A172 (cell line): ENCODE measurements around the gene SLC35E1. TPM values are rescaled to one million over a fixed set of nuclear protein-coding genes. Genes with fewer than 3 reads are reported as not detected.
"Not testable (repeated sequence)": the region's sequence is repeated elsewhere in the genome, so short reads cannot be mapped to it uniquely, and the experiment has no call there.

Experiments used
- DNase-seq: peaks from one replicate; pipeline ENCODE4 v3.0.0-alpha.2; 2015; ENCODE audit warnings: low spot score
- total RNA-seq: library from RNA; depleted of rRNA; stranded (reverse); fragments of >200 nt; shearing (Covaris generic); gene quantifications from 2 replicates; pipeline ENCODE4 v1.2.3, GENCODE V29; 2014

SLC35E1 gene
- total RNA-seq, 1 experiment from 2014 or later, result 29.1 TPM

DNA sequence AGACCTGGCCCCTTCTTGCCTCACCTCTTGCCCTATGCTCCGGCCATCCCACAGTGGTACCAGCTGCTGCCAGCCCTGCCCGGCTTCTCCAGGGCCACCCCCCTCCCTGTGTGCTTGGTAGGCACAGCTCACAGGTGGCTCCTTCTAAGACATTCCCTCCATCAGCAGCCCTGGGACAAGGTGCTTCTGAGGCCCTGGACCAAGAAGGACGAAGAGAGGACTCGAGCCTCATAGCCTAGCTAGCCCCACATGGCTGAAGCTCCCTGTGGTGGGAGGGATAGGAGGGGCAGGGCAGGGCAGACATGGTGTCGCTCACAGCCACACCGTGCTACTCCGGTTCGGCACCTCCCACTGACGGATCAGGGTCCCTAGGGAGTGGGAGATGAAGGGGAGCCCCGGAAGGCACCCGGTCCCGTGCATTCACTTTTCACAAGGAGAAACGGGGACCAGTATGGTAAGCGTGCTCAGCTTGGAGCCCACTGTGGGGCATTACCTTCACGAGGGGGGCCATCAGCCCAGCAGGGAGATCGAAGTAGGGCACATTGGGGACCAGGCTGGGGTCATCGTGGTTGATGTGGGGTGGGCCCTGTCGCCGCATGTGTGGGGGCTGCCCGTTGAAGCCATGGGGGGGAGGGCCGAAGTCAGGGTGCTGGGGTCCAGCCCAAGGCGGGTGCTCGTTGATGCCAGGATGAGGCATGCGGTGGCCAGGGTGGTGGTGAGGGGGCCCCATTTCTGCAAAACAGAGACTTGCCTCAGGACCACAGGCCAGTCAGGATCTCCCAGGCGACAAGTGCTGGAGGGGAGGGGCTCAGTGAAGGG, 49.4 kb downstream of the SLC35E1 start:
- DNase-seq, result no peak

DNA sequence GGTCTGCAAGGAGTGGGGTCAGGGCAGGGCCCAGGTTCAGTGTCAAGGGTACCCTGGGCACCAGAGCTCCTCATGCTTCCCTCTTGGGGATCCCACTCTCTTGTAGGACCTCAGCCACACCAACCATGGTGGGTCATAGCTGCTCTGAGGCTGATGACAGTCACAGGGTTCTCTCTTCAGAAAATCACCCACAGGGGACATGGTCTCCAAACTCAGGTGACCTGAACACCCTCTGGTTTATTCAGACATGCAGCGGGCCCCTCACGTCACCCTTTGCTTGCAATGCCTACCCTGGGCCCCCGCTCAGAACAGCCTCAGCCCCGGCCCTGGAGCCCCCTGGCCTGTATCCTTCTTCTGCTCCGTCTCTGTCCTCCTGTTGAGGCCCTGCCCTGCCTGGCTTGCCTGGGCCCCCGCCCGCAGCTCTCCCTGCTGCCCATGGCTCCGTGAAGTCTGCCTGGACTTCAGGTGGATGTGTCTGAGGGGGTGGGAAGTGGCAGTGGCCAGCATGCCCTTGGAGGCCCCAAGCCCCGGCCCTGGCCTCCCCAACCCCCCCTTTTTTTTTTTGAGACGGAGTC, 50.4 kb downstream of the SLC35E1 start:
- no peak for DNase-seq

DNA sequence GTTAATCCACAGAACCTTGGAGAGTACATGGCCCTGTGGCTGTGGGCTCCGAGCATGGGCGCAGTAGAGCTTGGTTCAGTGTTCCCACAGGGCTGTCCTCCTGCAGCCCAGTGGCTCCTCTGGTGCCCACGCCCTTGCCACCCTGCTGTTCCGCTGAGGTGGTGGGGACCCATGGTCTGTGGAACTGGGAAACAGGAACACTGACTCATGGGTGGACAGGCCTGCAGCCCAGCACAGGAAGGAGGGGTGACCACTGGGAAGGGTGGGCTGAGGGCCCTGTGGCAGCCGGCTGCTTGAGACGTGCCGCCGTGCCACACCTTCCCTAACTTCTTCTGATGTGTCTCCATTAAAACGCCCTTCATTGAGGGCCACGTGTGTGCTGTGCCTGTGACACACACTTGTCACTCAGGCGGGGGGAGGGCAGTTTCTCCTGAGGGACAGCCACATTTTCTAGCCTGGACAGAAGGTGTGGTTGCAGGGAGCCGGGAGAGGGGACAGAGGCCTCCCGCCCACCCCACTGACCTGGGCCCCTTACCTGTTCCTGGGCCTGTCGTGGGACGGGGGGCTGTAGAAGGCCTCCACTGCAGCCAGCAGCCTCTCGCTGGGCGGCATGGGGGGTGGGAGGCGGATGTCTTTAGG, 51.1 kb downstream of the SLC35E1 start:
- DNase-seq, result no peak

DNA sequence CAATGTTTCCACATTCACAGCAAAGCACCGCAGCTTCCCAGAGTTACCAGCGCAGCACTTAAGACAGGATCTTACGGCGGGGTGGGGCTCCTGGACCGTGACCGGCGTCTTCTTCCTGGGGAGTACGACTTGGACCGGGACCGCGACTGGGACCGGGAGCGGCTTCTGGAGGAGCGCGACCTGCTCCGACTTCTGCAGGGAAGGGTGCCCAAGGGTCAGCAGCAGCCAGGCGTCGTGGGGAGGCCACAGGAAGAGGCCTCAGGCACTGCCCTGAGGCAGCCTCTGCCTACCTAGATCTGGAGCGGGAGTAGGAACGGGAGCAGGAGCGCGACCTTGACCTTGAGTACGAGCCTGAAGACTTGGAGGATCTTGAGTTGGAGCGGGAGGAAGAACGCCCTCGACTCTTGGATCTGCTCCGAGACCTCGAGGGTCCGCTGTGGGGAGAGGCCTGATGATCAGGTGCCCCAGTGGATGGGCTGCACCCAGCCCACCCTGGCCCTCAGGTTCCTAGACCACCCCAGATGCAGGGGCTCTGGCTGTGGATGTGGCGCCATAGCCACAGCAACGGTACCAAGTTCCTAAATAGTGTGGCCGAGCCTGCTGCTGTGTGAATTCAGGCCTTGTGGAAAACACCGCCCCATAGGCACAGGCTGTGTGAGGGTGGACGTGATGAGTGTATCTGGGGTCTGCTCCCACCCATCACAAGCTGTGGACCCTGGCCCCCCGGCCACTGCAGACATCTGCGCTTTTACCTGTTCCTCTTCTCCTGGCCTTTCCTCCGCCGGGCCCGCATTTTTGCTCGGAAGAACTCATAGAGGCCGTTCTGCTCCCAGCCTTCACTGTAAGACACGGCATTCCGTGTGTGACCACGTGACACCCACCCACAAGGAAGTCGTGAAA, 51.9 kb downstream of the SLC35E1 start:
- no peak for DNase-seq

DNA sequence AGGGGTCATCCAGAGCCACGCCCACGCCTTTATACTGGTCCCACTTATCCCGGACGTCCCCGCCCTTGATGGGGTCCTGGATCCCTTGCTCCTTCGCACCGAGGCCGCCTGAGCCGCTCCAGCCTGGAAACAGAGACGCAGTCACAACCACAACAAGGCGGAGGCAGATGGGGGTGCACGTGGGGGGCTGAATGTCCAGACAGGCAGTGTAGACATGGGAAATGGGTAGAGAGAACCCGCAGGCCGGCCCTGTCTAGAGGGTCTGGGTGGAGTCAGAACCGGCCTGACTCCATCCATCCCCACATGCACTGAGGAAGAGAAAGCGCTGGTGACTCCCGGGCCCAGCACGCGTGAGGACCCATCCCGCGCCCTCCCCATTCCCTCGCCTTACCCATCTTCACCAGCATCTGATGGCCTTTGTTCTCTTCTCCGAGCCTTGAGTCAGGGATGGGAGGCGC, 53.0 kb downstream of the SLC35E1 start:
- no peak for DNase-seq

DNA sequence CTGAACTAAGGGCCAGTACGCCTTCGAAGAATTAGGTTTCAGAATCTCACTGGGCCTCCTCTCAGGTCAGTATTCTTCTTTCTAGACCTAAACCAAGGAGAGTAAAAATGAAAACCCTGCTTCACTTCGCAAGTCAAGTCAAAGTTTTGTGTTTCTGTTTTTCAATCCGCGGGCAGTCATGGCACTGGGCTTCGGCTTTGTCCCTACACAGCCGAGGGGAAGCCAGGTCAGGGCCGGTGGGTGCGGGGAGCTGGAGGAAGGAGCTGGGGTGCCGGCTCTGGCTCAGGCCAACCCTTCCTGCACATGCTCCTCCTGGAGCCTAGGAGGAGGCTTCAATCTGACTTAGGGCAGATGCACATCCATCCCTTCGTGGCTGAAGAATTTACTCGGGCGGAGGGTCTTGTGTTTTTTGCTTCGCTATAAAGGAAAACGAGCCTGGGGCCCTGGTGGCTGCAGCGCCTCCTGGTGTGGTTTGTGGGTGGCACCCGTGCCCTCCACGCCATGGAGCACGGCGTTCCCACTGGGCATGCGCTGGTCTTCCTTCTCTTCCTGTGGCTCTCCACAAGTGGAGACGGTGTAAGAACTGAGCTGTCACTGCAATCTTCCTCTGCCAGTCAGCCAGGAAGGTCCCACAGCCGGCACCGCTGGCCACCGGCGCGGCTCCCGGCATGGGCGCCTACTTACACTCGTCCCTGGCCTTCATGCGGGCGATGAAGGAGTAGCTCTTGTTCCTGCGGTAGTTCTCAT, 53.6 kb downstream of the SLC35E1 start:
- no peak for DNase-seq

DNA sequence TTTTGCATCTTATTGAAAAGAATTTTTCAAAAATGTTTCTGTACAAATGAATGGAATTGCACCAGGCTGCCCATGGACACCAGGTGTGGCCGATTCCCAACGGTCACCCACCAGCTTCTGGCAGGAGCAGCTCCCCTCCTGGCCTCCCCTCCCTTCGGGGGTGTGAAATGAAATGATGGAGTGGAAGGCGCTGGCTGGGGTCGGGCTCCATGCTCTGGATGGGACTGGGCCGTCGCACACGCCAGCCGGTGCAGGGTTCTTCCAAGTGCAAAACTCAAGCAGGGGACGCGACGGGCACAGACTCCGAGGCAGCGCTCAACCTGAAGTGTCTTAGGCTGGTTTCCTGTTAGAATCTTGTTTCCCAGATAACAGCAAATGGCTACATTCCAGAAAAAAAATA, 54.2 kb downstream of the SLC35E1 start:
- DNase-seq, result no peak

DNA sequence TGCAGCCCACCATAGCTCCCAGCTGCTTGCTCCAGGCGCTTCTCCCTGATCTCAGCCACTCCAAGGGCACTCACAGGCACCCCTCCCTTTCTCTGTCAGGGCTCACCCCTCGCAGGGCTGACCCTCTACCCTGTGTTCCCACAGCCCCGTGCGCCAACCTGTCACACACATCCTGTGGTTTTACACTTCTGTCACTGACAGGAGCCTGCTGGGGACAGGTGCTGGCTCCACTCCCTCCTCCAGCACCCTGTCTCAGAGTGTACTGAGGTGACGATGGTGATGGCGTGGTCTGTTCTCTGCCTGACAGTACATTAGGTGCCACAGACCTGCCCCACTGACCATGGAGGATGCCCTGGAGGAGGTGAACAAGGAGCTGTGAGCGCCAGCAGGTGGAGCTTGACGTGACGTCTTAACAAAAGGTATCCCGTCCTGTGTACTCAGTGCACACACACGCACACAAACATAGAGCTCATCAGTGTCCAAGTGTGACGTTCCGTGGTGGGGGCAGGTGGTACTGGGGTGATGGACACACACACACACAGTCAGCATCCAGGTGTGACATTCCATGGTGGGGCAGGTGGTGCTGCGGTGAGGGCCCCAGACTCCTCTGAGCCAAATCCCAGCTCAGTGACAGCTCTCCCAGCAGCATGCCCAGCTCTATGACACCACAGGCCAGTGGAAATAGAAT, 55.1 kb downstream of the SLC35E1 start:
- no peak for DNase-seq

DNA sequence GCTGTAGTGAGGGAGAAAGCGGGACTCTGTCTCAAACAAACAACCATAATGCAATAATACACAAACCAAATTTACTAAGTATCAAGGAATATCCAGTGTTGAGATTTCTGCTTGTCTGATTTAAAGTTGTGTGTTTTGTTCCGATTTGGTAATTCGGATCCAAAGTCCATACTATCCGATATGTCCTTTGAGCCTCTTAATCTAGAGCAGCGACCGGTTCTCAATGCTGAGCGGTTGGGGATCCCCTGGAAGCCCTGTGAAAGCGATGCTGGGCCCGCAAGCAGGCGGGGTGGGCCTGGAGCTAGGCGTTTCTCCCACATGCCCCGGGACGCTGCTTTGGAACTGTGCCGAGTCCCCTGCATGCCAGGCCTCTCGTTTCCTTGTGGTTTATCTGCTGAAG, 55.8 kb downstream of the SLC35E1 start:
- DNase-seq, result no peak

DNA sequence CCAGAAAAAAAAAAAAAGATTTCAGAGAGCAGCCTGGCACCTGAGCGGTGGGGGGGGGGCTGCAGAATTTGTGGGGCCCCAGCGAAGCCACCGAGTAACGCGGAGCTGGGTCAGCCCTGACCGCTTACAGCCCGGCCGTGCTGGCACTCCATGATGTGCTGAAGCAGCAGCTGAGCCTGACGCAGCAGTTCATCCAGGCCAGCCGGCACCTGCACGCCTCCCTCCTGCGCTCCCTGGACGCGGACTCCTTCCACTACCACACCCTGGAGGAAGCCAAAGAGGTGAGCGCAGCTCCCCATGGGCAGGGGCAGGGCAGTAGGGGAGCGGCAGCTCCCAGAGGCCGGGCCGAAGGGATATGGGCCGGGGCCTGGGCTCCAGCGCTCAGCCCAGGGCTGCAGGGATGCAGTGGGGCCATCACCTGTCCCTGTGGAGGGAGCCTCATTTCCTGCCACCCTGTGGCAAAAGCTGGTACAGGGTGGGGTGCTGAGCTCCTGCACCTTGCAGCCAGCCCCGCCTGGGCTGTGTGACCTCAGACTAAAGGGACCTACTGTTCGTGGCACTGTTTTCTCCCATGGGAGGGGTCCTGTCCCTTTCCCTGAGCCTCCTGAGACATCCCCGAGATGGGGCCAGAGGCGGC, 57.7 kb downstream of the SLC35E1 start:
- DNase-seq, result no peak

DNA sequence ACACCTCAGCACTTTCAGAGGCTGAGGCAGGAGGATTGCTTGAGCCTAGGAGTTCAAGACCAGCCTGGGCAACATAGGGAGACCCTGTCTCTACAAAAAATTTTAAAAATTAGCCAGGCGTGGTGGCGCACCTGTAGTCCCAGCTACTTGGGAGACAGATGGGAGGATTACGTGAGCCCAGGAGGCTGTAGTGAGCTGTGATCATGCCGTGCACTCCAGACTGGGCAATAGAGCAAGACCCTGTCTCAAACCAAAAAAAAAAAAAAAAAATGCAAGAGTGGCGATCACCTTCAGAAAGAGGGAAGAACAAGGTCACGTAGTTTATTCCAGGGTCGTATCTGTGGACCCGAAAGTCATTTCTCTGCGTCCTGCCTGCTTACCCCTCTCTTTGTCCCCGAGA, 59.6 kb downstream of the SLC35E1 start:
- DNase-seq, result not testable (repeated sequence)

DNA sequence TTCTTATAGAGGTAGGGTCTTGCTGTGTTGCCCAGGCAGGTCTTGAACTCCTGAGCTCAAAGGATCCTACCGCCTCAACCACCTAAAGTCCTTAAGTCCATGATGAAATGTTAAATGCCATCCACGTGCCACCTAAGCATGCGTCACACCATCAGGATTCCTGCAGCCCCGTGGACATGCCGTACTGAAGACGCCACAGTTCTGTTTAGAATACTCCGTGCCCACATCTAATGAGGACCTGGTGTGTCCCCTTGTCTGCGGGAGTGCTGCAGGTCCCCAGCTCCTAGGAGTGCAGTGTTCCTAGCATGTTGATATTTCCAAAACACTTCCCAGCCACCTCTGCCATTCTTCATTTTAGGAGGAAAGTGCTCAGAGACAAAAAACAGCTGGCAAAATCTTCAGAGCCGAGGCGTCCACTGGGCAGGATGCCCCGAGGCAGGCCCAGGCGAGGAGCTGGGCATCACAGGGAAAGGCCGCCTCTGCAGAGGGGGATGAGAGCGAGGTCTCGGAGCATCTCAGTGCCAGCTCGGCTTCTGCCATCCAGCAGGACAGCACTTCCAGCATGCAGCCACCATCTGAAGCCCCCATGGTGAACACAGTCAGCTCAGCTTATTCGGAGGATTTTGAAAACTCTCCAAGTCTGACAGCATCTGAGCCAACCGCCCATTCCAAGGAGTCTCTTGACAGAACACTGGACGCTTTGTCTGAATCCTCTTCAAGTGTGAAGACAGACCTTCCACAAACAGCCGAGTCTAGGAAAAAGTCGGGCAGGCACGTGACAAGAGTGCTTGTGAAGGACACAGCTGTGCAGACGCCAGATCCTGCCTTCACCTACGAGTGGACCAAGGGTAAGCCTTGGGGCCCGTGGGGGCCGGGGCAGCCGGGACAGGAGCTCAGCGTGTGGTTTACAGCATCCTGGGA, 62.8 kb downstream of the SLC35E1 start:
- no peak for DNase-seq

DNA sequence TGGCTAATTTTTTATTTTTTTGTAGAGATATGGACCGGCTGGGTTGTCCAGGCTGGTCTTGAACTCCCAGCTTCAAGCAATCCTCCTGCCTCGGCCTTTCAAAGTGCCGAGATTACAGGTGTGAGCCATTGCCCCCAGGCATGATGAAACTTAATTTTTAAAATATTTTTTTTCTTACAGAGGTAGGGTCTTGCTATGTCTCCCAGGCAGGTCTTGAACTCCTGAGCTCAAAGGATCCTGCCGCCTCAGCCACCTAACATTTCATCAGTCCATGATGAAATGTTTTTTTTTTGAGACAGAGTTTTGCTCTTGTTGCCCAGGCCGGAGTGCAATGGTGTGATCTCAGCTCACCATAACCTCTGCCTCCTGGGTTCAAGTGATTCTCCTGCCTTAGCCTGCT, 63.7 kb downstream of the SLC35E1 start:
- no peak for DNase-seq

DNA sequence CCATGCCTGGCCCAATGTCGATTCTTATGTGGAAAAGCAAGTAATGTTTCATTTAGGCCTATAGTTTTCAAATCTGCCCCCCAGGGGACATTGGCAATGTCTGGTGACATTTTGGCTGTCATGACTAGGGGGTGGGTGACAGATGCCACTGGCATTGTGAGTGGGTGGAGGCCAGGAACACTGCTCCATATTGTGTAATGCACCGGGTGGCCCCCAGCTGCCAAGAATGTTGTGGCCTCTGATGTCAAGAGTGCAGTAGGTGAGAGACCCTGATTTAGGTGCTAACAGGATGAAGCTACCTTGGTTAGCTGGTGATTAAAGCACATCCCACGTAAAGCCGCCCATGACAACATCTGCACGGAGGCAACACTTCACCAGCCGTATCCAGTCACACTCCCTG, 65.3 kb downstream of the SLC35E1 start:
- DNase-seq, result no peak

DNA sequence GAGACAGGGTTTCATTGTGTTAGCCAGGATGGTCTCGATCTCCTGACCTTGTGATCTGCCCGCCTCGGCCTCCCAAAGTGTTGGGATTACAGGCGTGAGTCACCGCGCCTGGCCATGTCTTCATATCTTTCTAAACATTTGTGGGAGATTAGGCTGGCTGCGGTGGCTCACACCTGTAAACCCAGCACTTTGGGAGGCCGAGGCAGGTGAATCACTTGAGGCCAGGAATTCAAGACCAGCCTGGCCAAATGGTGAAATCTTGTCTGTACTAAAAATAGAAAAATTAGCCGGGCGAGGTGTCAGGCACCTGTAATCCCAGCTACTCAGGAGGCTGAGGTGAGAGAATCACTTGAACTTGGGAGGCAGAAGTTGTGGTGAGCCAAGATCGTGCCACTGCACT, 66.1 kb downstream of the SLC35E1 start:
- not testable (repeated sequence) for DNase-seq

DNA sequence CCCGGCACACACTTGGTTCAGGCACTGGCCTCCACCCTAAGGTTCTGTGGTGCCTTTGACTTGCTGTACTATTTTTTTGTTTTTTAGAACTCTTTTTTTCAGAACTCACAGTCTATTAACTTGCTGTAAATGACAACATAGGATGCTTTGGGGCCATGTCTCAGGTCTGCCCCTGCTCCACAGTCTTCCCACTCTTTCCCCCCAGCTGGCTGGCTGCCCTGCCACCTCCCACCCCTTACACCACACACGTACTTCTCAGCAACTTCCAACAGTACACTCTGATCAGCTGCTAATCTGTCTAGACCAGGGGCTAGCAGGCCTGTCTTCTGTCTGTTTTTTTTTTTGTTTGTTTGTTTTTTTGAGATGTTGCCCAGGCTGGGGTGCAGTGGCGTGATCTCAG, 67.9 kb downstream of the SLC35E1 start:
- DNase-seq, result no peak
